RPMI8226 (cell line): Measurements from ENCODE around the gene AP4S1.
"Not testable (repeated sequence)": the region's sequence is repeated elsewhere in the genome, so short reads cannot be mapped to it uniquely, and the experiment has no call there.

Source experiments
- DNase-seq: peaks from one replicate; pipeline ENCODE4 v3.0.0-alpha.2; 2015

Gene AP4S1

DNA sequence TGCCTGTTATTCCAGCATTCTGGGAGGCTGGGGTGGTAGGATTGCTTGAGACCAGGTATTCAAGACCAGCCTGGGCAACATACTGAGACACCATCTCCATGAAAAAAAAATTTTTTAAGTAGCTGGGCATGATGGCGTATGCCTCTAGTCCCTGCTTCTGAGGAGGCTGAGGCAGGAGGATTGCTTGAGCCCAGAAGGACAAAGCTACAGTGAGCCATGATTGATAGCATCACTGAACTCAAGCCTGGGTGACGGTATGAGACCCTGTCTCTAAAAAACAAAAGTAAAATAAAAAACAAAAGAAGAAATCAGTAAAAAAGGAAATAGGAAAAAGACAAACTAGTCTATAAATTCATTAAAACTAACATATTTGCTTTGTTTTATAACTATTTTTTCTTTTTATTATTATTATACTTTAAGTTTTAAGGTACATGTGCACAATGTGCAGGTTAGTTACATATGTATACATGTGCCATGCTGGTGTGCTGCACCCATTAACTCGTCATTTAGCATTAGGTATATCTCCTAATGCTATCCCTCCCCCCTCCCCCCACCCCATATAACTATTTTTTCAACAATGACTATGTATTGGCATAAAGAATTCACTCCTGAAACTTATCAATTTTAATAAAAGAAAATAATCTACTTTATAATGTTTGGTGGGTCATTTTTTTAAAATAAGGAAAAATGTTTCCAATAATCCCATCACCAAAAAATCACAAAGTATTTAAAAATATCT is 15.4 kb upstream of the AP4S1 start:
- no peak for DNase-seq

DNA sequence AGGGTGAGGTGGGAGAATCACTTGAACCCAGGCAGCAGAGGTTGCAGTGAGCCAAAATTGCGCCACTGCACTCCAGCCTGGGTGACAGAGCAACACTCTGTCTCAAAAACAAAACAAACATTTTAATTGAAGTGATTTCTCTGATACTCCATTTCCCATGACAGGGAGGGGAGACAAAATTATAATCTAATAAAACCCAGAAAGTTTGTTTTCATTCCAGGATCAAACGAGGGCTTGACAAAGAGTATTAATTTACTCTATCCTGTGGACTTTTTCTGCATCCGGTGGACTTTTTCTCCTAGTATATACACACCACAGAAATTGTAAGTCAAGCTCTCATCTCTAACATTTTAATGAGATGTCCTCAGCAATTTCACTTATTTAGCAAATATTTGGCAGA is 14.5 kb upstream of the AP4S1 start:
- no peak for DNase-seq

DNA sequence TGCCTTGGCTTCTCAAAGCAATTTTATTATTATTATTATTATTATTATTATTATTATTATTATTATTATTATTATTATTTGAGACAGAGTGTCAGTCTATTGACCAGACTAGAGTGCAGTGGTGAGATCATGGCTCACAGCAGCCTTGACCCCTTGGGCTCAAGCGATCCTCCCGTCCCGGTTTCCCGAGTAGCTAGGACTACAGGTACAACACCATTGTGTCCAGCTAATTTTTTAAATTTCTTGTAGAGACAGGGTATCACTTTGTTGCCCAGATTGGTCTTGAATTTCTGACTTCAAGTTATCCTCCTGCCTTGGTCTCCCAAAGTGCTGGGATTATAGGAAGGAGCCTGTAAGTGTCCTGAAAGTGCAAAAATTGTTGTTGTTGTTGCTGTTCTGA is 11.6 kb upstream of the AP4S1 start:
- DNase-seq, result no peak

GRCh38 chr14:31018057-31018645 is 7.3 kb upstream of the AP4S1 start:
- DNase-seq, result no peak

- DNase-seq, result no peak
Observed at GRCh38 chr14:31020834-31021575, 4.4 kb upstream of the AP4S1 start.

GRCh38 chr14:31021576-31021949 is 3.9 kb upstream of the AP4S1 start:
- DNase-seq, result no peak

DNA sequence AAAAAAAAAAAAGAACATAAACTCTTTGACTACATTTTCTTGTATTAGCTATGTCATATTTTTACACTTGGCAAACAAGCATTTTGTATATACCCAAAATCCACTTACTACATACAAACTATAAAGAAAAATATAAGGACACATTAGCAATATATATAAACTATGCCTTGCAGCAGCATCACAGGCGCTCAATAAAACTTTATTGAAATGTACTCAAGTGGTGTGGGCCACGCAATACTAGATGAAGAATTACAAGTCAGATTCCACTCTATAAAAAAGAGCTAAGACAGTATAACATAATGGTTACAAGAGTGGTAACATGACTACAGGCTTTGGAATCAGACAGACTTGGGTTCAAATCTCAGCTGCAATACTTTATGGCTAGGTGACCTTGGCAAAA is 3.1 kb upstream of the AP4S1 start:
- no peak for DNase-seq

DNA sequence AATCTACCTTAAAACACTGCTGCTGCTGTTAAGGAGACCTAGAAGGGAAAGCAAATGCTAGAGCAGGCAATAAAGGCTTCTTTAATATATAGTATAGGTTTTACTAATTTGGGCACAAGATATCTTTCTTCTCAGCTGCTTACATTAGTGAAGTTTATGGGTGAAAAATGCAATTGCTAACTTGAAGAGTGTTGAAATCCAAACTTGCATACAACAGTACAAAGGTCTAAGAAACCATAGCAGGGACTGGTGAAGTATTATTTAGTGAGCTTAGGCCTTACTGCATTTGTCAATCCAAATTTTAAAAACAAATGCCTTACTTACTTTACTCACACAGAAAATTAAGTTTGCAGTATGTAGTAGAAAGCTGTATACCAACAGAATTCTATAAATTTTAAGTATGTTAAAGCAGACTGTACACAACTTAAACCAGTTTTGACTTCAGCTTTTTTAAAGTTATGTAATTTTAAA is 1.4 kb upstream of the AP4S1 start:
- DNase-seq, result no peak

GRCh38 chr14:31024577-31025366 is 677 bp upstream of the AP4S1 start:
- DNase-seq, result peak; percentile 9

DNA sequence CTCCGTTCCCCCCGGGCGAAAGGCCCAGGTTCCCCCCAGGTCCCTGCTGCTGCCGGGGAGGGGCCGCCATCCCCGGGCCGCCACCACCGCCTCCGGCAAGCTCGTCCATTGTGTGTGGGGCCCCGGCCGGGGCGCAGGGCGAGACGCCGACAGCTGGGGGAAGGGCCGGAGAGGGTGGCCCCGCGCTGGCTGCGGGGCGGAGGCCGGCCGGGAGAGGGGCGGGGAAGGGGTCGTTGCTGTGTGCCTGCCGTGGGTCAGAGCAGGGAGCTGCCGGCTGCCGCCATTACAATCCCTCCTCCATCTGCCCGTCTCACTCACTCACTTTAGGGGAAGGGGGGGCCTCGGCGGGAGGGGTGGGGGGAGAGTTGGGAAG is 614 bp downstream of the AP4S1 start, which contains the start of gene STRN3:
TSS of gene STRN3 (minus strand) at position 303 of the 373 bp plus-strand sequence. CDS start at position 109, 194 bp downstream.
- no peak for DNase-seq

DNA sequence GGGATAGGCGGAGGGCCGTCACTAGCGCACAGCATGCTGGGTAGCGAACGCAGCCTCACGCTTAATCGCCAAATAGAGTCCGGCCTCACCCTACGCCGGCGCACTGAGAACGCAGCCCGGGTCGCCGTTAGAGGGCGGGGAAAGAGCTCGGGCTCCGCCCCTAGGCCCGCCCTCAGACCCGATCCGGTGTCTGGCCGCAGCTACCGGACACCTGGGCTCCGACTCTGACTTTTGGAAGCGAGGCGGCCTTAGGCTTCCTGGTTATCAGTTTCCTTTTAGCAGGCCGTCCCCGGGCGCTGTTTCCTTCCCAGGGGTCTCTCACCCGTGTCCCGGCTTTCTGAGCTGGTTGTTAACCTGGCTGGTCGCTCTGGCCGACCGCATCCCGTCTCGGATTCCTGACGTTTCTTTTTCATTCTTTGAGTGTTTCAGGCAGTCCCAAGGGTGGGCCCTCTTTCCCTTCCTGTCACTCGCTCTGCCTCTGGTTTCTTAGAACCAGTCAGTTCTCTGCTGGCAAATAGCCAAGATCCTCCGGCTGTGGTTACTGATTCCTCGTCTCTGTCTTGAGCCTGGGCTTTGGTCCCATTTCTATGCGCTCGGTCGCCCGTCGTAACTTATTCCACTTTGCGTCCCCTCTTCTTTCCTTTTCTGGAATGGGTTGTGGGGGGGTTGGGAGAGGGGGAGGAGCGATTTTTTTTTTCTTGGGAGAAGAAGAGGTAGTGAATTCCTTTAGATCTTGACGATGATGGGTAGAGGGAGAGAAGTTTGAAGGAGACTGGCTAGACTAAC is 1.2 kb downstream of the AP4S1 start:
- peak; percentile 91 for DNase-seq

DNA sequence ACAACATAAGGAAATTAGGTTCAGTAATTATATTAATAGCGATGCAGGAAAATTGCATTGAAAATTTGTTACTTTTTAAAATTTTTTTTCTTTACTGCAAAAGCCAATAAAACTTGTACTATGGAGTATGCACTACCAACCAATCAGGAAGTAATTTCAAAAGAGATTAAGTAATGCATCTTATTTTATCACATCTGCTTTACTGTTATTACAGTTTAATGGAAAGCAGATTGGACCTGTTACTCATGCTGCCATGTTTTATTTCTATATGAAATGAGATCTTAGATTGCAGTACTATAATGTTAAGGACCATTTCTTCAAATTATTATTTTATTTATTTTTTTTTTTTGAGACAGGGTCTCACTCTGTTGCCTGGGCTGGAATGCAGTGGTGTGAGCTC is 2.4 kb downstream of the AP4S1 start:
- no peak for DNase-seq

DNA sequence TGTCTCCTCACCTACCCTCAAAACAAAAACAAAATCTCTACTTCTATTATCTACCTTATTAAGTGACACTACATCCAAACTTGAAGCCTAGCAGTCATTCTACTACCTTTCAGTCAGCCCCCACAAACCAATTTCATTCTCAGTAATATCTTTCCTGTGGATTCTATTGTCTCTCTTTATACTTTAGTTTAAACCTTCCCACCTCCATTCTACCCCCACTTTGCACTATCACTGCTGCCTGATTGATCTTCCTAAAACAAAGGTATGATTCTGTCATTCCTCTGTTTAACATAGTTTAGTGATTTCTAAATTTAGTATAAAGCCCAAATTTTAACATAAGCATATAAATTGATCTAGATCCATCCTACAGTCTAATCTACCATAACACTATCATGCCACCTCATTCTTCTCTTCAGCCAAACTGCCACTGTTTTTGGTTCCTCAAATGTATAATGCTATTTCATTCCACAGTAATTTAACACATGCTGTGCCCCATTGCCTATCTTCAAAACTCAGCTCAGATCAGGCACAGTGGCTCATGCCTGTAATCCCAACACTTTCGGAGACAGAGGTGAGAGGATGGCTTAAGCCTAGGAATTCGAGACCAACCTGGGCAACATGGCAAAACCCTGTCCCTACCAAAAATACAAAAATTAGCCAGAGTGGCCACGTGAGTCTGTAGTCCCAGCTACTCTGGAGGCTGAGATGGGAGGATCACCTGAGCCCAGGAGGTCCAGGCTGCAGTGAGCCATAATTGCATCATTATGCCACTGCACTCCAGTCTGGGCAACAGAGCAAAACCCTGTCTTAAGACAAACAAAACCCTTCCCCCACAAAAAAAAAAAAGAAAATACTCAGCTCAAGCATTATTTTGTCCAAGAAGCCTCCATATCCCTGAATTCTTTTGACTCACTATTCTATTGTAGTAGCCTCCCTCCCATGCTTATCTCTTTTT is 3.8 kb downstream of the AP4S1 start:
- no peak for DNase-seq

DNA sequence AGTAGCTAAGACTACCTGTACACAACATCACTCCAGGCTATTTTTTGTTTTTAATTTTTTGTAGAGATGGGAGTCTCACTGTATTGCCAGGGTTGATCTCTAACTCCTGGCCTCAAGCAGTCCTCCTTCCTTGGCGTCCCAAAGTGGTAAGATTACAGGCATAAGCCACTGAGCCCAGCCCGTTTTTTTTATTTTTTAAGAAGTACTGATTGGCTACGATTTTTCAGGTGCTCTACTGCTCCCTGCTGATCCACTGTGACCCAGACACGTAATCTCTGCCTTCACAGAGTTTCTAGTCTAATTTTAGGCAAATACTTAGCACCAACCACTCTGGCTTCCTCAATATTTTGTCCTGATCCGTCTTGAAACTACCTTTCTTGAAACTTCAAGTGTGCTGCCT is 5.0 kb downstream of the AP4S1 start:
- no peak for DNase-seq

DNA sequence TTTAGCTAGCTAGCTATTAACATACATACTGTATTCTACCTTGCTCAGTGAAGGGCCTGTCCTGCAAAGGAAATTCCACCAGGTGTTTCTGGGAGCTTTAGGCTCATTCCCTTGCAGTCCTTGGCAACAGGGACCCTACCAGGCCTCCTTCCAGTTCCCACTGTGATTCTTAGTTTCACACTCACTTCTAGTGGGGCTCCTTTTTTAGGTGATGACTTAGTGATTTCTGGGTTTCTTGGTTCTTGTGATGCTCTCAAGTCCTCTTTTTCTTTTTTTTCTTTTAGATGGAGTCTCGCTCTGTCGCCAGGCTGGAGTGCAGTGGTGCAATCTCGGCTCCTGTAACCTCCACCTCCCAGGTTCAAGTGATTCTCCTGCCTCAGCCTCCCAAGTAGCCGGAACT is 11.1 kb downstream of the AP4S1 start:
- DNase-seq, result no peak

DNA sequence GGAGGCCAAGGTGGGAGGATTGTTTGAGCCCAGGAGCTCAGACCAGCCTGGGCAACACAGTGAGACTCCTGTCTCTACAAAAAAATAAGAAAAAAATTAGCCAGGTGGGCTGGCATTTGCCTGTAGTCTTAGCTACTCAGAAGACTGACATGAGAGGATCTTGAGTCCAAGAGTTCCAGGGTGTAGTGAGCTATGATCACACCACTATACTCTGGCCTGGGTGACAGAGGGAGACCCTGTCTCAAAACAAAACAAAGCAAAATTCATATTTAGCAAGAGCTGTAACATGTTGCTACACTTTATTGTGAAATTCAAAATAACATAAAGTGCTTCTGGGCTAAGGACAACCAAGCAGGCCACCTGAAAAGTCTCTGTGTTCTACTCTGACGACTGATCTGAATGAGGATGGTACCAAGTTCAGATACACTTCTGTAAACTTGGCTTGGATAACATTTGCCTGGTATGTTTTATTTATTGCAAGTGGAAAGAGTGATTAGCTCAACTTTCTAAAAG is 12.3 kb downstream of the AP4S1 start:
- DNase-seq, result no peak

DNA sequence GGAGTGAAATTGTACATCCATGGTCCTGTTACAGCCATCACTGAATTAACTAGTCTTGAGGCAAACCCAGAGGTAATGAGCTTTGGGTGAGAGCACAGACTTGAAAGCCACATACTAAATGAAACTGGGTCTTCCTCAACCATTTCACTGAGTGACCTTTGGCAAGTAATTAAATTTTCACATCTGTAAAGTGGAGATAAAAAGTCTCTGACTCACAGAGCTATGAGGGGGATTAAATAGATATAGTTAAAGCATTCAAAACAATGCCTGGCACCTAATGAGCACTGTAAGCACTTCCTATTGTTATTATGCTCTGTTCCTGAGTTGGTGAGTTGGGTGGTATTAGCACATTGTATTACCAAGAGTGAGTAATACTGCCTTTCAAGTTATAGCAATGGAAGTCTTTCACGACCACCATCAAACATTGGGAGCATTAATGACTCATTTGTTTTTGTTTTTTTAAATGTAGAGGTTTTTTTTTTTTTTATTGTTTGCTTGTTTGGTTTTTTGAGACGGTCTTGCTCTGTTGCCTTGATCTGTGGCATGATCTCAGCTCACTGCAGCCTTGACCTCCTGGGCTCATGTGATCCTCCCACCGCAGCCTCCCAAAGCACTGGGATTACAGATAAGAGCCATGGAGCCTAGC is 13.2 kb downstream of the AP4S1 start:
- no peak for DNase-seq

DNA sequence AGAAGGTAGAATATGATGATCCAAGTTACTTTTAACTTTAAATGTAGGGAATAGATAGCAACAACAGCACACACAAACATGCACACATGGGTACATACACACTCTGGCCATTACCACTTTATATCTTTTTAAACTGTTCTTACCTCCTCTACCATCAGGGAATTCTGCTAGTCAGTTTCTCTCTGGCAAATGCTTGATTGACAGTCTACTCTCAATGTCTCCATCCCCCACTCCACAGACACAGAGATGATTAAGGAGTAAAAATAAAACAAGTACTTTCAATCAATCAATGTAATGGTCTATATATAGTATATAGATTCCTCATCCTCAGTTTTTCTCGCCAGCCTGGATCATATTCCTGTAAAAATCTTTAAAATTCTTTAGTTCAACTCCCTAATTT is 16.9 kb downstream of the AP4S1 start:
- DNase-seq, result no peak

DNA sequence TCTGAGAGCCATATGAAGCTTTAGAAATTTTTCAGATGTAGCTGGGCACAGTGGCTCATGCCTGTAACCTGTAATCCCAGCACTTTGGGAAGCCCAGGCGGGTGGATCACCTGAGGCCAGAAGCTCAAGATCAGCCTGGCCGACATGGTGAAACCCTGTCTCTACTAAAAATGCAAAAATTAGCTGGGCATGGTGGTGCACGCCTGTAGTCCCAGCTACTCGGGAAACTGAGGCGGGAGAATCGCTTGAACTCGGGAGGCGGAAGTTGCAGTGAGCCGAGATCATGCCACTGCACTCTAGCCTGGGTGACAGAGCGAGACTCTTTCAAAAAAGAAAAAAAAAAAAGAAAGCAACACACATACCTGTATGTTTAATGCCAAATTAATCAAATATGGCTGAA is 17.4 kb downstream of the AP4S1 start:
- DNase-seq, result not testable (repeated sequence)

GRCh38 chr14:31043379-31043778 is 17.9 kb downstream of the AP4S1 start:
- no peak for DNase-seq
